GM19397 (cell line): Measurements from ENCODE around the gene PRPF38A.

Experiments
- ATAC-seq: cut with Tn5 transposase; IDR thresholded peaks from one replicate; pipeline ENCODE4 v1.9.1; 2021; ENCODE audit warnings: mild to moderate bottlenecking, moderate library complexity; ENCODE audit not compliant: unreplicated experiment

Gene PRPF38A

GRCh38 chr1:52455686-52456085, 51.3 kb downstream of the PRPF38A start:
- no peak for ATAC-seq

- ATAC-seq, result no peak
Observed at GRCh38 chr1:52460694-52461093, 56.3 kb downstream of the PRPF38A start.

GRCh38 chr1:52461821-52462220, 57.4 kb downstream of the PRPF38A start:
- no peak for ATAC-seq

- no peak for ATAC-seq
Observed at GRCh38 chr1:52463891-52464290, 59.5 kb downstream of the PRPF38A start.

GRCh38 chr1:52469108-52469507, 64.7 kb downstream of the PRPF38A start:
- ATAC-seq, result no peak
